GM20000 (cell line): Measurements from ENCODE around the gene SP4.

Experiments
- DNase-seq: peaks from one replicate; pipeline ENCODE4 v3.0.0; 2012; ENCODE audit warnings: low spot score
- CTCF ChIP-seq: IDR thresholded peaks from 2 replicates; pipeline ENCODE4 v1.5.1; 2012; ENCODE audit warnings: mild to moderate bottlenecking, control low read depth; ENCODE audit errors: extremely low read depth, missing control alignments

Gene SP4

GRCh38 chr7:21462081-21462480 is 34.2 kb downstream of the SP4 start:
- DNase-seq: no peak
- no peak for TF ChIP-seq CTCF

GRCh38 chr7:21463524-21463923 is 35.6 kb downstream of the SP4 start:
- no peak for TF ChIP-seq CTCF

GRCh38 chr7:21468969-21469368 is 41.1 kb downstream of the SP4 start:
- no peak for DNase-seq
- no peak for TF ChIP-seq CTCF

More at GRCh38 chr7:21463524-21463923, 35.6 kb downstream of the SP4 start:
- no peak for DNase-seq

- DNase-seq: no peak
- no peak for TF ChIP-seq CTCF
These were observed 42.0 kb downstream of the SP4 start for GRCh38 chr7:21469894-21470293.

- DNase-seq: no peak
- no peak for TF ChIP-seq CTCF
These were observed 44.1 kb downstream of the SP4 start for GRCh38 chr7:21472029-21472428.

GRCh38 chr7:21476429-21476828 is 48.5 kb downstream of the SP4 start:
- no peak for TF ChIP-seq CTCF
- DNase-seq: no peak

- no peak for TF ChIP-seq CTCF
- DNase-seq: no peak
These were observed 53.0 kb downstream of the SP4 start for GRCh38 chr7:21480693-21481403.
